HG03045 (cell line): ENCODE measurements around the gene APBB1IP.

ENCODE experiments used
- ATAC-seq: cut with Tn5 transposase; IDR thresholded peaks from one replicate; pipeline ENCODE4 v1.9.1; 2021; ENCODE audit warnings: mild to moderate bottlenecking, moderate library complexity; ENCODE audit not compliant: unreplicated experiment

The APBB1IP gene

GRCh38 chr10:26612151-26612915, 174.2 kb downstream of the APBB1IP start:
- no peak for ATAC-seq
